Measurements from ENCODE around the gene BAHD1.

The BAHD1 gene

GRCh38 chr15:40501487-40501886 lies 60.7 kb downstream of the BAHD1 start:
- Histone ChIP-seq H3K9me3 (replicated peaks; ENCODE audit: insufficient read depth, low read length) (no peaks in the 10 kb centered on the region), H3K27me3 (replicated peaks; ENCODE audit: insufficient read depth, low read length) (no peaks in the 10 kb centered on the region), H3K9me2 (replicated peaks; ENCODE audit: insufficient read depth, low read length) (no peaks in the 10 kb centered on the region), H3K4me2 (ENCODE audit: low read depth, low read length) (no peak overlapping the region), H3K79me2 (ENCODE audit: low read length) (no peaks in the 10 kb centered on the region), H3K36me3 (replicated peaks; ENCODE audit: insufficient read depth, low read length) (no peaks in the 10 kb centered on the region), H4K20me1 (ENCODE audit: insufficient read depth, low read length) (no peaks in the 10 kb centered on the region), H3K4me3 (ENCODE audit: low read length) (no peak overlapping the region), H3K4me1 (ENCODE audit: low read length) (0 out of 2 replicates have a peak, but pooled peaks cover 2% of the 10 kb centered on the region), H3F3A (ENCODE audit: insufficient read depth, low read length) (no peaks in the 10 kb centered on the region), H2AFZ (ENCODE audit: low read length) (no peak overlapping the region), H3K27ac (ENCODE audit: low read length) (no peak overlapping the region), H3K9ac (ENCODE audit: low read length) (no peak overlapping the region)
- DNase-seq: no peak
- no peak for TF ChIP-seq CTCF (IDR thresholded peaks at IDR 0.05; ENCODE audit: low read length)
- no peak for TF ChIP-seq EZH2 (optimal IDR thresholded peaks at IDR 0.05; ENCODE audit: low read depth, low read length)
- TF ChIP-seq EZH2phosphoT487 (IDR thresholded peaks at IDR 0.05; ENCODE audit: low read length): no peak

GRCh38 chr15:40506964-40507571 lies 66.3 kb downstream of the BAHD1 start:
- H3K36me3 ChIP-seq (replicated peaks; ENCODE audit: insufficient read depth, low read length): no peaks in the 10 kb centered on the region
- H4K20me1 ChIP-seq (ENCODE audit: insufficient read depth, low read length): no peaks in the 10 kb centered on the region
- peak overlapping the region; percentile 48 for H2AFZ ChIP-seq (ENCODE audit: low read length)
- H3K4me2 ChIP-seq (ENCODE audit: low read depth, low read length): peak overlapping the region; percentile 59
- H3K9me2 ChIP-seq (replicated peaks; ENCODE audit: insufficient read depth, low read length): no peaks in the 10 kb centered on the region
- 0 out of 2 replicates have a peak, but pooled peaks cover 6% of the 10 kb centered on the region for H3K4me1 ChIP-seq (ENCODE audit: low read length)
- no peaks in the 10 kb centered on the region; the same call in 1 of the 2 replicates for H3F3A ChIP-seq (ENCODE audit: insufficient read depth, low read length)
- H3K9ac ChIP-seq (ENCODE audit: low read length): peak overlapping the region; percentile 27; the same call in 1 of the 2 replicates
- peak; percentile 74 for DNase-seq
- H3K27ac ChIP-seq (ENCODE audit: low read length): no peak overlapping the region
- H3K27me3 ChIP-seq (replicated peaks; ENCODE audit: insufficient read depth, low read length): 0 out of 2 replicates have a peak, but pooled peaks cover 4% of the 10 kb centered on the region
- H3K4me3 ChIP-seq (ENCODE audit: low read length): peak overlapping the region; percentile 47
- no peaks in the 10 kb centered on the region for H3K9me3 ChIP-seq (replicated peaks; ENCODE audit: insufficient read depth, low read length)
- TF ChIP-seq EZH2phosphoT487 (IDR thresholded peaks at IDR 0.05; ENCODE audit: low read length) (no peak), CTCF (IDR thresholded peaks at IDR 0.05; ENCODE audit: low read length) (peak; percentile 78)
- no peaks in the 10 kb centered on the region for H3K79me2 ChIP-seq (ENCODE audit: low read length)

- 0 out of 2 replicates have a peak, but pooled peaks cover 4% of the 10 kb centered on the region for H3K27me3 ChIP-seq (replicated peaks; ENCODE audit: insufficient read depth, low read length)
- H3K4me1 ChIP-seq (ENCODE audit: low read length): 0 out of 2 replicates have a peak, but pooled peaks cover 6% of the 10 kb centered on the region
- H3K27ac ChIP-seq (ENCODE audit: low read length): no peak overlapping the region
- H3F3A ChIP-seq (ENCODE audit: insufficient read depth, low read length): no peaks in the 10 kb centered on the region; the same call in 1 of the 2 replicates
- H3K79me2 ChIP-seq (ENCODE audit: low read length): no peaks in the 10 kb centered on the region
- no peak overlapping the region for H3K4me2 ChIP-seq (ENCODE audit: low read depth, low read length)
- no peak for DNase-seq
- no peaks in the 10 kb centered on the region for H3K9me2 ChIP-seq (replicated peaks; ENCODE audit: insufficient read depth, low read length)
- H3K4me3 ChIP-seq (ENCODE audit: low read length): no peak overlapping the region
- no peak overlapping the region for H3K9ac ChIP-seq (ENCODE audit: low read length)
- TF ChIP-seq EZH2phosphoT487 (IDR thresholded peaks at IDR 0.05; ENCODE audit: low read length) (no peak), CTCF (IDR thresholded peaks at IDR 0.05; ENCODE audit: low read length) (no peak), EZH2 (optimal IDR thresholded peaks at IDR 0.05; ENCODE audit: low read depth, low read length) (no peak)
- no peaks in the 10 kb centered on the region for H4K20me1 ChIP-seq (ENCODE audit: insufficient read depth, low read length)
- H2AFZ ChIP-seq (ENCODE audit: low read length): no peak overlapping the region
- H3K36me3 ChIP-seq (replicated peaks; ENCODE audit: insufficient read depth, low read length): no peaks in the 10 kb centered on the region
- H3K9me3 ChIP-seq (replicated peaks; ENCODE audit: insufficient read depth, low read length): no peaks in the 10 kb centered on the region
Observed at GRCh38 chr15:40508216-40508615, 67.5 kb downstream of the BAHD1 start.
